Uterus (tissue), 2 donors: ENCODE measurements around the gene CREB5.

ENCODE experiments used
- POLR2A ChIP-seq, 2 donors: fragments of 450-650 bp; IDR thresholded peaks; one replicate each; pipeline ENCODE4 v1.6.1; 2016; ENCODE audit warnings: antibody characterized with exemption in 2 of 2, mild to moderate bottlenecking in 1 of 2, moderate library complexity in 1 of 2
- TF ChIP-seq, protein P1 (sequence below), 4 experiments: fragments of 200-600 bp in 2 of 4; fragments of 450-650 bp in 2 of 4; sonication (generic) in 2 of 4; IDR thresholded peaks; one replicate each; pipeline ENCODE4 v1.5.1; 2016 to 2019; ENCODE audit warnings: antibody characterized with exemption in 4 of 4, mild to moderate bottlenecking in 2 of 4, moderate library complexity in 1 of 4

DNA sequence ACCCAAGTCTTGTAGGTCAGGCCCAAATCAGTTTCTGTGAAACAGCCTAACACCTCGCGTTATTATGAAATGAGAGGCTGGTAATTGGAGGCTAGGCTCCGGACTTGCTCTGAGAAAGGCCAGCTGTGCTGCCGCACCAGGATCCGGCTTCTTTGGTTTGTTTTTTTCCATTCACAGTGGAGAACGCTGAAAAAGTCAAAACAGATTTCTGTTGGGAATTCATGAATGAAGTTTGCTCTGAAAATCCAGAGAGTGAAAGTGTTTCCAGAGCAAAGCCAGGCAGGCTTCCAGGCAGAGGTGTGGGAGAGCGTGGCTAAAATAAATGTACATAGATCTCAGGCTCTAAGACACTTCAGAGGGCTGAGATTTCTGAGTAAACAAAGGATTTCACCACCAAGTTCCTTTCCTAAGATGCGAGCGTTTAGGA is 305.8 kb downstream of the CREB5 start:
- TF ChIP-seq, protein P1, sequence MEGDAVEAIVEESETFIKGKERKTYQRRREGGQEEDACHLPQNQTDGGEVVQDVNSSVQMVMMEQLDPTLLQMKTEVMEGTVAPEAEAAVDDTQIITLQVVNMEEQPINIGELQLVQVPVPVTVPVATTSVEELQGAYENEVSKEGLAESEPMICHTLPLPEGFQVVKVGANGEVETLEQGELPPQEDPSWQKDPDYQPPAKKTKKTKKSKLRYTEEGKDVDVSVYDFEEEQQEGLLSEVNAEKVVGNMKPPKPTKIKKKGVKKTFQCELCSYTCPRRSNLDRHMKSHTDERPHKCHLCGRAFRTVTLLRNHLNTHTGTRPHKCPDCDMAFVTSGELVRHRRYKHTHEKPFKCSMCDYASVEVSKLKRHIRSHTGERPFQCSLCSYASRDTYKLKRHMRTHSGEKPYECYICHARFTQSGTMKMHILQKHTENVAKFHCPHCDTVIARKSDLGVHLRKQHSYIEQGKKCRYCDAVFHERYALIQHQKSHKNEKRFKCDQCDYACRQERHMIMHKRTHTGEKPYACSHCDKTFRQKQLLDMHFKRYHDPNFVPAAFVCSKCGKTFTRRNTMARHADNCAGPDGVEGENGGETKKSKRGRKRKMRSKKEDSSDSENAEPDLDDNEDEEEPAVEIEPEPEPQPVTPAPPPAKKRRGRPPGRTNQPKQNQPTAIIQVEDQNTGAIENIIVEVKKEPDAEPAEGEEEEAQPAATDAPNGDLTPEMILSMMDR (IDR thresholded peaks at IDR 0.05), result no peak
- TF ChIP-seq POLR2A (IDR thresholded peaks at IDR 0.05), result no peak
